Right ventricle myocardium inferior (tissue), 1 donor: ENCODE data around the gene VRK1. TPM values are rescaled to one million over a fixed set of nuclear protein-coding genes. Genes with fewer than 3 reads are reported as not detected.

Experiments
- ATAC-seq: fragments of 200-7000 bp; cut with Tn5 transposase; one replicate; pipeline ENCODE4 v1.9.1; 2020; ENCODE audit warnings: mild to moderate bottlenecking, moderate library complexity
- DNase-seq: peaks from one replicate; pipeline ENCODE4 v3.0.0; 2021; ENCODE audit errors: missing footprints
- intact Hi-C: fragments of 100-400 bp; cut with DNase I; formaldehyde crosslinking; loops from one replicate; pipeline ENCODE4 v1.11.0; 2022
- total RNA-seq: library from RNA; stranded (reverse); fragmentation: NEBNext Ultra II Directional; extraction: Animal tissue kit (Norgen Biotek cat#: 25700); gene quantifications from one replicate; pipeline ENCODE4 v1.2.1, GENCODE V29; 2021
- donor health status: DM: no; HTN: yes; CAD: no; lungs with severe emphysema.

The VRK1 gene
- total RNA-seq, 1 donor from 2014 or later: 6.2 TPM

GRCh38 chr14:96903444-96904023 lies 106.4 kb downstream of the VRK1 start:
- intact Hi-C loops: no loop called here
- DNase-seq (no peak), ATAC-seq (no peak)

- ATAC-seq (no peak), DNase-seq (no peak)
- intact Hi-C loops: no loop called here
Measured at GRCh38 chr14:96904201-96904600, 107.0 kb downstream of the VRK1 start.

- intact Hi-C loops: no loop called here
- DNase-seq: no peak
- no peak for ATAC-seq
Measured at GRCh38 chr14:96905065-96905464, 107.9 kb downstream of the VRK1 start.

DNA sequence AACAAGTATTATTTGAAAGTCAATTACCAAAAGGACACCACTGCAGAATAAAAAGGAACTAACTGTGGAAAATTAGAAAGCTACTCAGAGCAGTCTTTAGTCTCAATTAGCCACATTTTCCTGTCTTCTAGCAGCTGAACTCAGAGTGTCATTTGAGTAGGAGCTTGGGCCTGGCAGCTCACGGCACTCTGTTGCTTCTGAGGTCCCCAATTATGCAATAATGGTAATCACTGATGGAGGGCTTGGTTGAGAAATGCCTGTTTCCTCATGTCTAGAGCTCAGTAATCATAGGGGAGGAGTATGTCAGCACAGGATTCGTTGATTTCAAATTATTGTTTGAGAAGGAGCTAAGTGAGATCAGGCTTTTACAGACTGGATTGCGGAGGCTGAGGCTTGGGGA lies 108.6 kb downstream of the VRK1 start:
- intact Hi-C loops: no loop called here
- ATAC-seq (peak; percentile 91), DNase-seq (no peak)

DNA sequence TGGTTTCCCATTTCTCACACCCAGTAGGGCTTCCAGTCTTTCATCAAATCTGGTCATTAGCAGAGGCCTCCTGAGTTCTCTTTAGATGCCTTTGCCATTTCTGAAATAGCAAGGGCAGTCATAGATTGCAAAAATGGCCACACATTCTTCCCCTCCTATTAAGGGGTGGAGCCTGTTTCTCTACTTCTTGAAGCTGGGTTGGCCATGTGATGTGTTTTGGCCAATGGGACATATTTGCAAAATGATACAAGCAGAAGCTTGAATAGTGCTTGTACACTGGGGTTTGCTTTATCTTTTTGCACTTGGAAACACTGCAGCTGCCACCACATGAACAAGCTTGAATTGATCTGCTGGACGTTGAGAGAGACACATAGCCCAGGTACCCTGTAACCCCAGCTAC lies 109.3 kb downstream of the VRK1 start:
- ATAC-seq: no peak
- DNase-seq: no peak
- intact Hi-C loops: no loop called here

GRCh38 chr14:96909841-96910364 lies 112.7 kb downstream of the VRK1 start:
- ATAC-seq: no peak
- DNase-seq: no peak
- intact Hi-C loops: no loop called here

DNA sequence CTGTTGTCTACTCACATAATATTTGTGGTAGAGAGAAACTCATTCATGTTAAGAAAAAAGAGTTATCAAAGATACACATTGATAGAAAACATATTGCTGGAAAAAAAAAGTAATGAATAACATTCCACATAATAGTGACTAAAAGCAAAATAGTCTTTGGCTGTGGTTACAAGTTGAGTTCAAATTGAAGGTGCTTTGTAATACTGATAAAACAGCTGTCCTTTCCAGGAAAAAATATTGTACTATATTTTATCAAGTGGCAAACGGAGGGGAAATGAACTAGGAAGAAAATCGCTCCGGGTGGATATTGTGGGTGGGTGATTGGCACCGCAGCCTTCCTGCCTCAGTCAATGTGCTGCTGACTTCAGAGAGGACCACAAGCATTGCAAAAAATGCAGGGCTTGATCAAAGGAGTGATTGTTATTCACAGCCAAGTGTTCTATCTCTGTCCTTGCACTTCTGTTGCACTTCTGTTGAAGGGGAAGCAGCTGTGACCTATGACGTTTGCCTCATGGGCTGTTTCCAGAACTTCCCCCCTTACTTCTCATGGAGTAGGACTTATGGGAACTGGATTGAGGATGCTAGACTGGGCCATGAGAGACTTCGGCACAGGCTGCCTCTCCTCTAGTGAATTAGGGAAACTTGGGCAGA lies 114.4 kb downstream of the VRK1 start:
- intact Hi-C loops: no loop called here
- DNase-seq (no peak), ATAC-seq (no peak)

DNA sequence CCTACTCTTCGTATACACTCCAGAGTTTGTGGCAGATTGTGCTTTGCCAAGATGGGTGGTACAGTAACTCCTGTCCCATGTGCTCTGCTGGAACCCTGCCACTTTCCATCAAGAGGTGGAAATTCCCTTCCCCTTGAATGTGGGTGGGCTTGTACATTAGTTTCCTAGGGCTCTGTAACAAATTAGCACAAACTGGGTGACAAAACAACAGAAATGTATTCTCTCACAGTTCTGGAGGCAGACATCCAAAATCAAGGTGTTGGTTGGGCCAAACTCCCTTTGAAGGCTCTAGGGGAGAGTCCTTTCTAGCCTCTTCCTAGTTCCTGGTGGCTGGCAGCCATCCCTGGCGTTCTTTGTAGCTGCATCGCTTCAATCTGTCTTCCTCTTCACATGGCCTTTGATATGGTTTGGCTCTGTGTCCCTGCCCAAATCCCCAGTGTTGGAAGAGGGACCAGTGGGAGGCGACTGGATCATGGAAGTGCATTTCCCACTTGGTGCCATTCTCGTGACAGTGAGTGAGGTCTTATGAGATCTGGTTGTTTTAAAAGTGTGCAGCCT lies 117.5 kb downstream of the VRK1 start:
- intact Hi-C loops: no loop called here
- no peak for ATAC-seq

DNA sequence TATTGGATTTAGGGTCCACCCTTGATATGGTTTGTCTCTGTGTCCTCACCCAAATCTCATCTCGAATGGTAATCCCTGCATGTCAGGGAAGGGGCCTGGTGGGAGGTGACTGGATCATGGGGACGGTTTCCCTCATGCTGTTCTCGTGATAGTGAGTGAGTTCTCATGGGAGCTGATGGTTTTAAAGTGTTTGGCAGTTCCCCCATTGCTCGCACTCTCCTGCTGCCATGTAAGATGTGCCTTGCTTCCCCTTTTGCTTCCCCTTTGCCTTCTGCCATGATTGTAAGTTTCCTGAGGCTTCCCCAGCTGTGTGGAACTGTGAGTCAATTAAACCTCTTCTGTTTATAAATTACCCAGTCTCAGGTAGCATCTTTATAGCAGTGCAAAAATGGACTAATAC lies 118.3 kb downstream of the VRK1 start:
- intact Hi-C loops: no loop called here
- DNase-seq: no peak
- no peak for ATAC-seq

More for the DNA sequence above, 117.5 kb downstream of the VRK1 start:
- no peak for DNase-seq

DNA sequence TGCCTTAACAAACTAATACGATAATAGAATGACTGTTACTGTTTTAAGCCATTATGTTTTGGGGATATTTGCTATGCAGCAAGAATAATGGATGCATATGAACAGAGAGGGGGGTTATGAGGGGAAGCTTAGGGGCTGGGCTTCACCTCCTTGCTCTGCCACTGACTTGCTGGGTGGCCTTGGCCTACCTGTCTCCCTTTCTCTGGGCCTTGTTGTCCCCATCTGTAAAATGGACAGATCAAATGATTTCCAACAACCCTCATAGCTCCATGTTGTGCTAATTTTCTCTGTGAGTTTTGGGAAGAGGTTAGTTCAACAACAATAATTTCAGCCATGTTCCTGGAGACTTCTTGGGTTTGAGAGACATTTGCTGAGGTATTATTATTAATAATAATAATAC lies 119.6 kb downstream of the VRK1 start:
- DNase-seq: no peak
- no peak for ATAC-seq
- intact Hi-C loops: no loop called here

- intact Hi-C loops: no loop called here
- DNase-seq (no peak), ATAC-seq (no peak)
Measured at GRCh38 chr14:96917442-96917963, 120.3 kb downstream of the VRK1 start.

DNA sequence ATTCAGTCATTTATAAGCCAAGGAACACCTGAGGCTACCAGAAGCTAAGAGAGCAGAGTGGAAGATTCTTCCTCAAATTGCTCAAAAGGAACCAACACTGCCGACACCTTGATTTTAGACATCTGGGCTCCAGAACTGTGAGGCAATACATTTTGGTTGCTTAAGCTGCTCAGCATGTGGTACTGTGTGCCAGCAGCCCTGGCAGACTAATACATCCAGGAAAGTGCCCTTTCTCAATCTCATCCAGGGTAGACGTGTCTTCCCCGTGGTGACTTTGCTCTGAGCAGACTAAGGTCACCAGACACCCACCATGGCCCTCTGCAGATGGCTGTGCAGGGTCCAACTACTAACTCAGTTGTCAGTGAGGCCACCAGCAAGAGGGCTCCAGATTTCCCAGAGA lies 122.8 kb downstream of the VRK1 start:
- ATAC-seq: no peak
- intact Hi-C loops: no loop called here
- DNase-seq: no peak

GRCh38 chr14:96920820-96921219 lies 123.6 kb downstream of the VRK1 start:
- no peak for DNase-seq
- no peak for ATAC-seq
- intact Hi-C loops: no loop called here

- no peak for DNase-seq
- intact Hi-C loops: no loop called here
- no peak for ATAC-seq
Measured at GRCh38 chr14:96922986-96923385, 125.8 kb downstream of the VRK1 start.

GRCh38 chr14:96925422-96925821 lies 128.2 kb downstream of the VRK1 start:
- no peak for DNase-seq
- intact Hi-C loops: no loop called here
- no peak for ATAC-seq

DNA sequence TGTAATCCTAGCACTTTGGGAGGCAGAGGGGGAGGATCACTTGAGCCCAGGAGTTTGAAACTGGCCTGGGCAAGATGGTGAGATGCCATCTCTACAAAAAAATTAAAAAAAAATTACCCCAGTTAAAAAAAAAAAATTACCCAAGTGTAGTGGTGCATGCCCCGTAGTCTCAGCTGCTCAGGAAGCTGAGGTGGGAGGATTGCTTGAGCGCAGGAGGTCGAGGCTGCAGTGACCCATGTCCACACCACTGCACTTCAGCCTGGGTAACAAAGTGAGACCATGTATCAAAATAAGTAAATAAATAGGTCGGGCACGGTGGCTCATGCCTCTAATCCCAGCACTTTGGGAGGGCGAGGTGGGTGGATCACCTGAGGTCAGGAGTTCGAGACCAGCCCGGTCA lies 128.8 kb downstream of the VRK1 start:
- no peak for ATAC-seq
- no peak for DNase-seq
- intact Hi-C loops: no loop called here

GRCh38 chr14:96928779-96929380 lies 131.7 kb downstream of the VRK1 start:
- ATAC-seq (no peak), DNase-seq (no peak)
- intact Hi-C loops: no loop called here

DNA sequence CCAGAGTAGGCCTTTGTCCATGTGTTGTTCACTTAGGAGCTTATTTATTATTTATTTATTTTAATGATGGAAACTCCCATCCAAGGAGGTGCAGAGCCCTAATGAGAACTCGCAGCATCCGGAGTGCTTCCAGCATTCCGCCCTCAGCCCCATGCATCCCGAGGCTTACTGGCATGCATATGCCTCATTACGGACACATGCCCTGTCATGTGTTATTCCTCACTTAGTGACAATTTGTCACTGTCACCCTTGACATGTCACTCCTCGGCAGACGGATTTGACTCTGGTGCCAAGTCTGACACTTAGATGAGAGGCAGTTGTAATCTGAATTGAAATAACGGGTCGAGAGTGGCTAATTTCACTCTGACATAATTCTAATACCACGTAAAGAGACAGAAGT lies 132.8 kb downstream of the VRK1 start:
- intact Hi-C loops: no loop called here
- DNase-seq (no peak), ATAC-seq (peak; percentile 79)

GRCh38 chr14:96930526-96930925 lies 133.3 kb downstream of the VRK1 start:
- intact Hi-C loops: no loop called here
- ATAC-seq: no peak
- DNase-seq: no peak
